Measurements from ENCODE around the gene THUMPD3. TPM values are rescaled to one million over a fixed set of nuclear protein-coding genes. Genes with fewer than 3 reads are reported as not detected.

THUMPD3 gene
- total RNA-seq: 10 to 100 TPM; 22.2 to 39.8 (median 25.2) TPM

GRCh38 chr3:9362731-9363530, at the start of gene THUMPD3:
TSS of gene THUMPD3 (plus strand) at chr3:9363054. CDS start at chr3:9365069, 2,015 bp downstream.
- Histone ChIP-seq H3K4me1 (peaks cover 20 to 21% of the 10 kb centered on the region in 2 donors), H3K27ac (peak within 1 kb of the TSS; percentile 85 to 97 (median 89)), H3K36me3 (peaks cover 0 to 31% of the 10 kb centered on the region in 2 donors), H3K27me3 (no peaks in the 10 kb centered on the region), H3K9me3 (no peaks in the 10 kb centered on the region), H3K4me3 (peak within 1 kb of the TSS; percentile 70 to 96 (median 79))
- ATAC-seq (peak; percentile 95 to 97), DNase-seq (peak; percentile 81 to 86)
- intact Hi-C loops (cut with DNase I; ENCODE audit: low total_unique reads): loop anchor here (2.0 kb wide), 3 partner anchors 34 to 286 kb away; partner anchors contain the start of genes MTMR14 and SETD5
- TF ChIP-seq POLR2A (IDR thresholded peaks at IDR 0.05) (peak; percentile 66 to 85), CTCF (IDR thresholded peaks at IDR 0.05 in 4 of 5, conservative IDR thresholded peaks at IDR 0.05 in 1 of 5) (peak in 1 of 5 experiments; percentile 24)
- in situ Hi-C loops (cut with MboI; ENCODE audit: low sequenced_read_pairs in 4 of 4): loop anchor here in 3 of 4 donors (5.0 to 25.0 kb wide), 4 partner anchors 64 to 299 kb away; partner anchors contain the start of gene MTMR14 (in 1 of the 3)

- Histone ChIP-seq H3K9me3 (no peaks in the 10 kb centered on the region), H3K4me1 (no peaks in the 10 kb centered on the region), H3K36me3 (no peaks in the 10 kb centered on the region), H3K27me3 (no peaks in the 10 kb centered on the region), H3K27ac (no peak overlapping the region), H3K4me3 (no peak overlapping the region)
- no peak for ATAC-seq
- intact Hi-C loops (cut with DNase I; ENCODE audit: low total_unique reads) (no loop called here), in situ Hi-C loops (cut with MboI; ENCODE audit: low sequenced_read_pairs in 4 of 4) (no loop called here)
- TF ChIP-seq CTCF (IDR thresholded peaks at IDR 0.05 in 4 of 5, conservative IDR thresholded peaks at IDR 0.05 in 1 of 5): no peak
- no peak for TF ChIP-seq POLR2A (IDR thresholded peaks at IDR 0.05)
- no peak for DNase-seq
These were observed 48.1 kb upstream of the THUMPD3 start for GRCh38 chr3:9314796-9315195.

GRCh38 chr3:9316881-9317361, 45.9 kb upstream of the THUMPD3 start:
- peak overlapping the region in 3 of 4 donors; percentile 27 to 35 (median 33) for H3K4me3 ChIP-seq
- peak in 1 of 2 donors; percentile 27 for ATAC-seq
- no peaks in the 10 kb centered on the region for H3K36me3 ChIP-seq
- H3K4me1 ChIP-seq: no peaks in the 10 kb centered on the region
- H3K9me3 ChIP-seq: no peaks in the 10 kb centered on the region
- DNase-seq: no peak
- TF ChIP-seq POLR2A (IDR thresholded peaks at IDR 0.05) (no peak), CTCF (IDR thresholded peaks at IDR 0.05 in 4 of 5, conservative IDR thresholded peaks at IDR 0.05 in 1 of 5) (no peak)
- H3K27ac ChIP-seq: peak overlapping the region; percentile 11 to 65 (median 42)
- no peaks in the 10 kb centered on the region for H3K27me3 ChIP-seq
- intact Hi-C loops (cut with DNase I; ENCODE audit: low total_unique reads): no loop called here
- in situ Hi-C loops (cut with MboI; ENCODE audit: low sequenced_read_pairs in 4 of 4): no loop called here

GRCh38 chr3:9322780-9323179, 40.1 kb upstream of the THUMPD3 start:
- Histone ChIP-seq H3K27me3 (no peaks in the 10 kb centered on the region), H3K9me3 (no peaks in the 10 kb centered on the region), H3K36me3 (no peaks in the 10 kb centered on the region), H3K27ac (no peak overlapping the region), H3K4me3 (no peak overlapping the region), H3K4me1 (no peaks in the 10 kb centered on the region)
- intact Hi-C loops (cut with DNase I; ENCODE audit: low total_unique reads): no loop called here
- no peak for ATAC-seq
- TF ChIP-seq CTCF (IDR thresholded peaks at IDR 0.05 in 4 of 5, conservative IDR thresholded peaks at IDR 0.05 in 1 of 5) (no peak), POLR2A (IDR thresholded peaks at IDR 0.05) (no peak)
- in situ Hi-C loops (cut with MboI; ENCODE audit: low sequenced_read_pairs in 4 of 4): no loop called here
- no peak for DNase-seq
